ENCODE results near the gene PLA2G6.

Gene PLA2G6

GRCh38 chr22:38104084-38104483, 77.5 kb downstream of the PLA2G6 start:
- DNase-seq (ENCODE audit: low spot score), result peak; percentile 39
- TF ChIP-seq CTCF (IDR thresholded peaks at IDR 0.05; ENCODE audit: extremely low read depth, insufficient read depth, missing control alignments), result peak; percentile 24
- in situ Hi-C loops (cut with MboI; ENCODE audit: low pct_unique_long_range_greater_than_20kb, low sequenced_read_pairs, unreplicated experiment), result no loop called here

- no peak for TF ChIP-seq CTCF (IDR thresholded peaks at IDR 0.05; ENCODE audit: extremely low read depth, insufficient read depth, missing control alignments)
- no peak for DNase-seq (ENCODE audit: low spot score)
- in situ Hi-C loops (cut with MboI; ENCODE audit: low pct_unique_long_range_greater_than_20kb, low sequenced_read_pairs, unreplicated experiment), result no loop called here
Observed at GRCh38 chr22:38103641-38104040, 78.0 kb downstream of the PLA2G6 start.

- in situ Hi-C loops (cut with MboI; ENCODE audit: low pct_unique_long_range_greater_than_20kb, low sequenced_read_pairs, unreplicated experiment), result no loop called here
- DNase-seq (ENCODE audit: low spot score), result no peak
- no peak for TF ChIP-seq CTCF (IDR thresholded peaks at IDR 0.05; ENCODE audit: extremely low read depth, insufficient read depth, missing control alignments)
Observed at GRCh38 chr22:38098410-38099249, 83.0 kb downstream of the PLA2G6 start.

GRCh38 chr22:38097557-38098409, 83.8 kb downstream of the PLA2G6 start:
- in situ Hi-C loops (cut with MboI; ENCODE audit: low pct_unique_long_range_greater_than_20kb, low sequenced_read_pairs, unreplicated experiment), result no loop called here
- no peak for TF ChIP-seq CTCF (IDR thresholded peaks at IDR 0.05; ENCODE audit: extremely low read depth, insufficient read depth, missing control alignments)
- no peak for DNase-seq (ENCODE audit: low spot score)

GRCh38 chr22:38097058-38097457, 84.6 kb downstream of the PLA2G6 start:
- no peak for TF ChIP-seq CTCF (IDR thresholded peaks at IDR 0.05; ENCODE audit: extremely low read depth, insufficient read depth, missing control alignments)
- in situ Hi-C loops (cut with MboI; ENCODE audit: low pct_unique_long_range_greater_than_20kb, low sequenced_read_pairs, unreplicated experiment), result no loop called here
- no peak for DNase-seq (ENCODE audit: low spot score)

GRCh38 chr22:38089474-38089851, 92.2 kb downstream of the PLA2G6 start:
- in situ Hi-C loops (cut with MboI; ENCODE audit: low pct_unique_long_range_greater_than_20kb, low sequenced_read_pairs, unreplicated experiment), result no loop called here
- TF ChIP-seq CTCF (IDR thresholded peaks at IDR 0.05; ENCODE audit: extremely low read depth, insufficient read depth, missing control alignments), result no peak

More at GRCh38 chr22:38089474-38089851, 92.2 kb downstream of the PLA2G6 start:
- DNase-seq (ENCODE audit: low spot score), result no peak
